ENCODE data around the gene TAS2R20.

The TAS2R20 gene

DNA sequence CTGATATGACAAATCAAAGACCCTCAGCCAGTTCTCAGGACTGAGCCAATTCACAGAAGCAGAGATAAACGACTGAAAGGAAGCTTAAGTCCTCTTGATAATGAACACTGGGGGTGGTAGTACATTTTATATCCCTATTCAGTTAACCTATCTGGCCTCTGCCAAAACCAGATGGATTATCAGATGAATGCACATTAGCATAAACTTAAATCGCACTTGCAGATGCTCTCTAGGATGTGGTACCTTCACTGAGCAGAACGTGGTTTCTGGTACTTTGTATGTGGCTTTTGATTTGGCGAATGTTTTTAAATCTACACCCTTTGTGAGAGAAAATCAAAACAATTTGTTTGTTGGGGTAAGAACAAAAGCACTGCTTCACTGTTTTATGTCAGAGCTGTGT, 37.9 kb downstream of the TAS2R20 start:
- DNase-seq (ENCODE audit: low read depth in 2 of 2, low spot score in 1 of 2), result no peak

DNA sequence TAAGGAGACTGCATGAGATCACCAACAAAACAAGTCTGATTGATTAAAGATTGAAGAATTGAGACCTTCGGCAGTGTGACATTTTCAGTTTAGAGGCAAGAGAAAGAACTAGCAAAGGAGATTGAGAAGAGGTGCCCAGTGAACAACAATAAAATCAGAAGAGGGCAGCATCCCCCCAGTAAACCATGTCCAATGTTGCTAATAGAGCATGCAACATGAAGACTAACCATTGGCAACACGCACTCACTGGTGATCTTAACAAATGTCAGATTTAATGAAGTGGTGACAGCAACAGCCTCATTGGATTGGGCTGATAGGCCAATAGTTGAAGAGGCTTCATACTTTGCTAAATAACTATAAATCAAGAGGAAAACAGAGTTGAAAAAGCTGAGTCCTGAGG, 38.3 kb downstream of the TAS2R20 start:
- DNase-seq (ENCODE audit: low read depth in 2 of 2, low spot score in 1 of 2), result no peak

DNA sequence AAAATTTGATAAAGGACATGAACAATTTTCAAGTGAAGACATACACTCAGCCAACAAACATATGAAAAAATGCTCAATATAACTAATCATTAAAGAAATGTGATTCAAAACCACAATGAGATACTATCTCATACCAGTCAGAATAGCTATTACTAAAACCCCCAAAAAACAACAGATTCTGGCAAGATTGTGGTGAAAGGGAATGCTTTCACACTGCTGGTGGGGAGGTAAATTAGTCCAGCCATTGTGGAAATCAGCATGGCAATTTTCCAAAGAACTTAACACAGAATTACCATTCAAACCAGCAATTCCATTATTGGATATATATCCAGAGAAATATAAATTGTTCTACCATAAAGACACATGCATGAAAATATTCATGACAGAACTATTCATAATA, 40.4 kb downstream of the TAS2R20 start:
- DNase-seq (ENCODE audit: low read depth in 2 of 2, low spot score in 1 of 2), result no peak

DNA sequence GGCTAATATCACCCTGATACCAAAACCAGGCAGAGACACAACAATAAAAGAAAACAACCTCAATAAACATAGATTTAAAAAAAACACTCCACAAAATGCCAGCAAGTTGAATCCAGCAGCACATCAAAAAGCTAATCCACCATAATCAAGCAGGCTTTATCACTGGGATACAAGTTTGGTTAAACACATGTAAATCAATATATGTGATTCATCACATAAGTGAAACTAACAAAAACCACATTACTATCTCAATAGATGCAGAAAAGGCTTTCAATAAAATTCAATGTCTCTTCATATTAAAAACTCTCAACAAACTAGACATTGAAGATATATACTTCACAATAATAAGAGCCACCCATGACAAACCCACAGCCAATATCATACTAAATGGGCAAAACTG, 42.0 kb downstream of the TAS2R20 start:
- DNase-seq (ENCODE audit: low read depth in 2 of 2, low spot score in 1 of 2), result no peak

DNA sequence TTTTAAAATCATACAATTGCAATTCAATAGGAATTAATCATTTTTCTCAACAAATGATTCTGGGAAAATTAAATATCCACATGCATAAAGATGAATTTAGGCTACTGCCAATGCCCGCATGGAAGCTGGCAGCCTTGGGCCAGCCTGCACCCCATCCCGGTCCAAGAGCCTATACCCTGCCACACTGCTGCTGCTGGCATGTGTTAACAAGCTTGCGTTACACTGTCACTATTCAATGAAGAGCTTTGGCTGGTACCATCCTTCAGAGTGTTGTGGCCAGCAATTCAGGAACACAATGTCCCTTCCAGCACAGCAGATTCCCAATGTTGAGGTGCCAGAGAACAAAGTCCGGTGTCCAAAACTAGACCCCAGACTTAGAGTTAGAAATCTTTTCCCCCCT, 45.5 kb downstream of the TAS2R20 start:
- DNase-seq (ENCODE audit: low read depth in 2 of 2, low spot score in 1 of 2), result no peak
